HG03196 (cell line): Measurements from ENCODE around the gene NACC2.
"Not testable (repeated sequence)": the region's sequence is repeated elsewhere in the genome, so short reads cannot be mapped to it uniquely, and the experiment has no call there.

Experiments used
- ATAC-seq: cut with Tn5 transposase; IDR thresholded peaks from one replicate; pipeline ENCODE4 v1.9.1; 2021; ENCODE audit not compliant: unreplicated experiment

Gene NACC2

DNA sequence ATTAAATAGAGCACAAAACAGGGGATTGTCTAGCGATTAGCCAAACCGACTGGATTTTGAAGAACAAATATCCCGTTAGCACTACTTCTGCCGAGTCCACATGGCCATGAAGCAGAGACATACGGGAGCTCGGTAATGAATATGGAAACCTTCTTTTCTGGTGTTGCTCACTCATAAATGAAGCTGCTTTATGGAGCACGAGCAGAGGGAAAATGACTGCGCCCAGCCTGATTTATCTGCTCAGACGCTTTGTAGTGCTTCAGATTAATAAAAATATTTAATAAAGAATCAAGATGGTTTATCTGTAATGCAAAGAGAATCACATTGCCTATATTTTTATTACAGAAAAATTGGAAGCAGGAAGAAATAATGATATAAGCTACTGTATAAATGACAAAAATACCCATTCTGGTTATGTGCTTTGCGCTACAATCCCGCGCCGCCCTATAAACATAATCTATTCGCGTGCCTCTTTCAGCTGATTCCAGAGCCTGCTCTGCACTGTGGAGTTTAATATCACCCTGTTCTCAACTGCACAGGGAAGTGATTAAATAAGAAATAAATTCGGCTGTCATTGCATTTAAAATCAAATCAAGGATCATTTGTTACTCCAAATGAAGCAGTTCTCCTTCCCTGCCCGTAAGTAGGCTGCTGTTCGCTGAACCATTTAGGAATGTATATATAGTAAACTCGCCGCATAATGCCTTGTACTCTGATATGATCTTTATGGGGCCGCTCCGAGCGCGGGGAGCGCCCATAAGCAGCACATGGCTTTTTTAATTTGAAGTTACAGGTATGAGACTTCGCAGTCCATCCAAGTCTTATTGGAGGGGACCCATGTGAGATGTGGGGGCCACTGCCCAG, 111.6 kb downstream of the NACC2 start:
- no peak for ATAC-seq

DNA sequence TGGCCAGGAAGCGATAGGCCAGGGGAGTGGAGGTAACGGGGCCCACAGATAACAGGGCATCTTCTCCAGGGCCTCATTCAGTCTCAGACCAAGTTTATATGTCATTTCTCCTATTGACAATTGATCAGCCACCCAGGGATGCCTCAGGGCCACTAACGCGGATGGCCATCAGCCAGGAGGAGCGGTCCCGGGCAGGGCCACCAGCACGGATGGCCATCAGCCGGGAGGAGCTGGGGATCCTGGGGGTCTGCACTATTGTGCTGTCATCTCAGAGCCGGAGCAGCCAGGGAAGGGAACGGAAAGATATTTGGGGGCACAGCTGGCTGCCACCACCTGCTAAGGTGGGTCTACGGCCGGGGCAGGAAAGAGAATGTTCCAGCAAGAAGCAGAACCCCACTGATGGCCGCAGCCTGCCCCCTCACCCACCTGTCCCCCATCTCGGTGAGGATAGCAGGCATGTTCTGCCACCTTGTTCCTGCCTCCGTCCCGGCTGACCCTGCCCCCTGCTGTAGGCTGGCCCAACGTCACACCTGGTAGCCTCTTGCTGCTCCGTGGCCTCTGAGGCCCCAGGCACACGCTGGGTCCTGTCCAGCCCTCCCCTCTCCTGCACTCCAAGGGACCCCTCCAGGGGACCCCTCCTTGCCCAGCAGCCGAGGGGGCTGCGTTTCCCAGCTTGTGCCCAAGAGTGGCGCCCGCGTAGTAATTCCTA, 112.4 kb downstream of the NACC2 start:
- ATAC-seq = no peak

DNA sequence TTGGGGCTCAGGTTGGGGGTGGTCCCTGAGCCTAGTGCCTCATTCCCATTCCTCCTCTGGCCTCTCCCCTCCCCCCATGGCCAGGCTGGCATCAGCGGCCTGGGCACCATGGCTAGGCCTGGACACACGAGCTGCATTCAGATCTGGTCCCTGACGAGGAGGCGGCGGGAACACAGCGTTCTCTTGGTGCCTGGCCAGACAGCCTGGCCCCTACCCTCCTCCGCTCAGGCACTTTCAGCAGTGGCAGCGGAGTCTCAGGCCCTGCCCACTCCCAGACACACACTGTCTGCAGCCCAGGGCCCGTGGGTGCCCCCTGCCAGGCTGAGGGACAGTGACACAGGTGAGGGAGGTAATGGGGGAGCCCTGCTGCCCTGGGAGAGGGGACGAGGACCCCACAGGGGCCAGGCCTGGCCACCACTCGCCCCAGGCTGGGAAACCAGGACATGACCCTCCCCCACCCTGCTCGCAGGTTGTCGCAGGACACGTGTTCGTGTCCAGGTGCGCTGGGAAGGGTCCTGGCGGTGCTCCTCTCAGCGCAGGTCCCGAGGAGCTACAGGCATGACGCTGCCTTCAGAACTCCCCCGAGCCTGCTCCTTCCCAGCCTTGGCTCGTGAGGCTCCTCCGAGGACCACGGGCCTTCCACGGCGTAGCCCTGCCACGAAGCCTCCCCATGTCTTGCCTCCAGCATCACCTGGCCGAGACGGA, 114.0 kb downstream of the NACC2 start:
- ATAC-seq = no peak

DNA sequence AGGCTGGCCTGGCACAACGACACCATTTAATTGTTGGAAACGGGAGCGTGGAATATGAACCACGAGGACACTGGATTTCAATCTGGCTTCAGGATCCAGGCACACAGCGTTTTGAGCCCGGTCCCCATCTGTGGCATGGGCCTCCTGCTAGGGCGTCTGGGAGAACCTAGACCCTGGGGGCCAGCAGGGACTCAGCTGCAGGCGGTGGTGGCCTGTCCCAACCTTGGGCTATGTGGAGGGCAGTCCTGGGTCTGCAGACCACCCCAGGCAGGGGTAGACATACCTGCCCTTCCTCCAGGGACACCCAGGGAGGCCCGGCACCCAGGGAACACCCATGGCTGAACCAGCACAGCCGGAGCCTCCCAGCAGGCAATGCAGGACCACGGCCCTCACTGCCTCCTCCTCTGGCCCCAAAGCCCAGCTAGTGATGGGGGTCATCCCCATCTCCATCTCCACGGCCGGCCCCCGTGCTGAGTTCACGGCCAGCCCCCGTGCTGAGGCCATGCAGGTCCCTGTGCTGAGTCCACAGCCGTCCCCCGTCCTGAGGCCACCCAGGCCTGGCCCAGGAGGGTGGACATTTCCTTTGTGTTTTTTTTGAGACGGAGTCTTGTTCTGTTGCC, 115.4 kb downstream of the NACC2 start:
- ATAC-seq = no peak

DNA sequence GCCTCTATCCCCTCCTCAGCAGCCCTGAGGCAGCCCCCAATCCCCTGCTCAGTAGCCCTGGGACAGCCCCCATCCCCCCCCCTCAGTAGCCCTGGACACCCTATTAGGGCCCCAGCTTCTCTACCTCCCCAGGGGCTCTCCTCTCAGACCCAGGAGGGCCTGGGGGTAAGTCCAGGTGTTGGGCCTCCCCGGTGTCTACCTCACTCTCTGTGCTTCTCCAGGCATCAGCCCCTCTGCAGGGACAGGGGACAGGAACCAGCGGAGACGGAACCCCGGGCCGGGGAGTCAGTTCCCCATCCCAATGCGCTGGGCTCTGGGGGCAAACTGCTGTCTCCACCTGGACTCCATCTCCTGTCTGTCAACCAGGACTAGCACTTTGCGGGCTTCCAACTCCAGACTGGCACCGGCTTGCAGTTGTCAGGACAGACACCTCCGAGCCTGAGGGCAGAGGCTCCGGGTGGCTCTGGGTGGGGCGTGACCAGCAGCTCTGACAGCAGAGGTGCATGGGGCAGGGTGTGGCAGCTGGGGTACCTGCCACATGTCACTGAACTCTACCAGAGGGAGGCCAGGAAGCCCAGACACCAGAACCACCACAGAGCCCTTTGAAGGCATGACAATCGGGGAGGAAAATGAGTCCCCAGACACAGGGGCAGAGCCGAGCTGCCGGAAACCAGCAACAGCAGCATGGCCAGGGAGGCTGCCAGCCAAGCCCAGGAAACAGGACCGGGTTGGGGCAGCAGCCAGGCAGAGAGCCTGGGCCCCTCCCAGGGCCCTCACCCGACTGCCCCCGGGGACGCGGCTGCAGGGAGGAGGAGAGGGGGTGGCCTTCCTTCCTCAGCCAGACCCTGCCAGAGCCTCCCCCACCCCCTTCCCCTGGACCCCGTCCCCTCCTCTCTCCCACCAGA, 116.2 kb downstream of the NACC2 start:
- no peak for ATAC-seq

DNA sequence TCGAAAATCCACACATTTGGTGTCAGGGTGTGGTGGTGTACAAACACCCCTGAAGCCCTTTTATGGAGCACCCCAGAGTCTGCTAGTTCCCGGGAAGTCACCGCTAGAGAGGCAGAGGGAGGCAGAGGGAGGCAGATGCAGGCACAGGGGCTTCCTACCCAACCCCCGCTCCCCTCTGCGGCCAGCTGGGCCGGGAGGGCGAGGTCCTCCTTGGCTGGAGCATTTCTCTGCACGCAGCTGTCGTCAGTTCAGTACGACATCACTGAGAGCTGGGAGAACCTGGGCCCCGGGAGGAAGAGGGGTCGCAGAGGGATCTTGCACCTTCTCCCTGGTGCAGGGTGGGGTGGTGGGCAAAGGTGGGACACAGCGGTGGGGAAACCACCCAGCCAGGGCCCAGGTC, 118.1 kb downstream of the NACC2 start:
- no peak for ATAC-seq

DNA sequence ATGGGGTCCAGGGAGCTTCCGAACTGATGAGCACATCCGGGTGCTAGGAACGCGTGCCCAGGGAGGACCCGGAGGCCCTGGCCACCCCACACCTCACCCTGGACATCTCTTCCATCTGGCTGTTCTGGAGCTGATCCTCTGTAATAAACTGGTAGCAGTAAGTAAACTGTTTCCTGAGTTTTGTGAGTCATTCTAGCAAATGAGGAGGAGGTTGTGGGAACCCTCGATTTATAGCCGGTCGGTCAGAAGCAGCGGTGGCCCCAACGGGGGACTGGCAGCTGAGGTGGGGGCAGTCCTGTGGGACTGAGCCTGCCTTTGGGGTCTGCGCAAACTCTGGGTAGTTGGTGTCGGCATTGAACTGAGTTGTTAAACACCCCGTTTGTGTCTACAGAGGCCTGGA, 118.6 kb downstream of the NACC2 start:
- ATAC-seq = no peak

DNA sequence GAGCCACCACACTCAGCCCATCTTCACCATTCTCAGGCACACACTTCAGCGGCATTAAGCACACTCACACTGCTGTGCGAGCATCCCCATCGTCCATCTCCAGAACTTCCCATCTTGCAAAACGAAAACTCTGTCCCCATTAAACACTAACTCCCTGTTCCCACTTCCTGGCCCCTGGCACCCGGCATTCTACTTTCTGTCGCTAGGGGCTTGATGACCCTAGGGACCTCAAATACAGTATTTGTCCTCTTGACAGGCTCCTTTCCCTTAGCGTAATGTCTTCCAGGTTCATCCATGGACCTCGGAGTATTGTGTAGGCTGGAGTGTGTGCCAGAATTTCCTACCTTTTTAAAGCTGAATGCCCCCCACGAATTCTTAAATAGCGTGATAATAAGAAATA, 119.3 kb downstream of the NACC2 start:
- no peak for ATAC-seq

DNA sequence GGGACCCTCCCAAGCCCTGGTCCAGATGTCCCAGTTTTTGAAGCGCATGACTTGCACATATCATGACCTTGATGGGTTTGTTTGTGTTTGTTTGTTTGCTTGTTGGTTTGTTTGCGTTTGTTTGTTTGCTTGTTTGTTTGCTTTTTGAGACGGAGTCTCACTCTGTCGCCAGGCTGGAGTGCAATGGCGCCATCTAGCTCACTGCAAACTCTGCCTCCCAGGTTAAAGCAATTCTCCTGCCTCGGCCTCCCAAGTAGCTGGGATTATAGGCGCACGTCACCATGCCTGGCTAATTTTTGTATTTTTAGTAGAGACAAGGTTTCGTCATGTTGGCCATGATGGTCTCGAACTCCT, 120.9 kb downstream of the NACC2 start:
- no peak for ATAC-seq

DNA sequence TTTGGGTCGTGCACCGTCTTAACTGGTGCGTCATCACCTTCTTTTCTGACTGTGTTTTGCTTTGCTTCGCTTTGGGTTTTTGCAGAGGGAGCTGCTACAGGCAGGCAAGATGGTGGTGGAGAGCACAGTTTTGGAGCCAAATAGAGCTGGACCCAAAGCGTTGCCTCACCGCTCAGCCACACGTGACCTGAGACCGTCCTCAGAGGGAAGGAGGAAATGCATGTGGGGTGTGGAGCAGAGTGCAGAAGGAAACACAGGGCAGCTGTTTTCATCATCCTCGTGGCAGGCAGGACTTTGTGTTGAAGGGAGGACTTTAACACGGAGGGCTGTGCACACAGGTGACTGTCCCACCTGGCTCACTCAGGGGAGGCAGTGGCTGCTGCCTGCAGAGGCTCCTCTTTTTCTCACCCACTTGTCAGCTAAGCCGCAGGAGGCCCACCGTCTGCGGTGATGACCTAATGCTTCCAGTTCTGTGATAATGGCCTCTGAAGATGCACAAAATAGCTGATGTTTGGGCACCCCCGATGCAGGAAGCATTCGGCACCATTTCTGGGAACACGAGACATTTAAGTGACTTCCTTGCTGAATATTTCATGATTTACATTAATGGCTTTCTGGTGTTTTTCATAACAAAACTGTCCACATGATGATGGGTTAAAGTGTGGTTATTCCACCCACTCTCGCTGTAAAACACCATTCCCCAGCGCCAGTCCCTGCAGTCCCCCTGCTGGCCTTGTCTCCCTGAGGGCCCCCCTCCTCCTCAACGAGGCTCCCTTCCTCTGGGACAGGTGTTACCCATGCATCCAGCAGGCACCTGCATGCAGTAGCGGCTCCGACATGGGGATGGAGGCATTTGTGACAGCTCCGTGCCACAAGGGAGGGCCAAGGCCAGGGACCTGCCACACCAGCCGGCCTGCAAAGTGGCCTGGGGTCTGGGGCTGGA, 121.5 kb downstream of the NACC2 start:
- ATAC-seq = no peak

DNA sequence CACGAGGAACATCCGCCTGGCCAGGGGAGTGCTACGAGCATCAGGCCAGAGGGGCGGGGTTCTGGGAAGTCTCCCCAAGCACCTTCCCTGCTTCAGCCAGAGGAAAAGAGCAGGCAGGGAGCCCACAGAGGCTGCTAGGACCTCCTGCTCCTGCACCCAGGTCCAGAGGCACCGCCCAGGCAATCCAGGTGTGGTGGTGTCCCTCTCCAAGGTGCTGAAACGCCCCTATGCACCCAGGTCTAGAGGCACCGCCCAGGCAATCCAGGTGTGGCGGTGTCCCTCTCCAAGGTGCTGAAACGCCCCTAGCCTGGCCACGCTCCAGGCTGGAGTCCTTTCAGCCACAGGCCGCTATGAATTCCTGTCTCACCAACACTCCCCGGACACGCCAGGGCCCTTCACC, 123.2 kb downstream of the NACC2 start:
- no peak for ATAC-seq

DNA sequence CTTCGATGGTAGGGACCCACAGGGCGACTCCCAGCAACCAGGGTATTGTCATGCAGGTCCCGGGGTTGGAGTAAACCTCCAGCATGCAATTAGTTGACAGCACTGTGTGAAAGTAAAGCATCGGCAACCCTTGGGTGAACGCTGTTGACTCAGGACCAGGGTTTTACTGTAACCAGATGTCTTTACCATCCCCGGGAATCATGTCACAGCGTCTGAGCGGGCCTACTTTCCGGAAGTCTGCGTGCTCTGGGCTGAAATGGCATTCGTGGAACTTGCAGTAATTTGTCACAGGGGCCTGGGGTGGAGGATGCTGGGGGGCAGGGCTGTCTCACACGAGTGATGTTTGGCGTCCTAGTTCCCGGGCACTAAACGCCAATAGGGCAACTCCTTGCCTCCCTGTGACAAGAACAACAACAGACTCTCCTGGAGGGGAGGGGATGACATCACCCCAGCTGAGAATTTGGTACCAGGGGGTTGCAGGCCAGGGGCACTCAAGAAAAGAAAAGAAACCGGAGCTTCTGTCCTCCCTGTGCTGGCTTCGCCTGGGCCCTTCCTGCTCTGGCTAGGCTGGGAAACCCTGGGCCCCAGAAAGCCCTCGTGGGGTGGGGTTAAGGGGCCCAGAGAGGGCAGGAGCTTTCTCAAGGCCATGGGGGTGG, 123.8 kb downstream of the NACC2 start:
- no peak for ATAC-seq

DNA sequence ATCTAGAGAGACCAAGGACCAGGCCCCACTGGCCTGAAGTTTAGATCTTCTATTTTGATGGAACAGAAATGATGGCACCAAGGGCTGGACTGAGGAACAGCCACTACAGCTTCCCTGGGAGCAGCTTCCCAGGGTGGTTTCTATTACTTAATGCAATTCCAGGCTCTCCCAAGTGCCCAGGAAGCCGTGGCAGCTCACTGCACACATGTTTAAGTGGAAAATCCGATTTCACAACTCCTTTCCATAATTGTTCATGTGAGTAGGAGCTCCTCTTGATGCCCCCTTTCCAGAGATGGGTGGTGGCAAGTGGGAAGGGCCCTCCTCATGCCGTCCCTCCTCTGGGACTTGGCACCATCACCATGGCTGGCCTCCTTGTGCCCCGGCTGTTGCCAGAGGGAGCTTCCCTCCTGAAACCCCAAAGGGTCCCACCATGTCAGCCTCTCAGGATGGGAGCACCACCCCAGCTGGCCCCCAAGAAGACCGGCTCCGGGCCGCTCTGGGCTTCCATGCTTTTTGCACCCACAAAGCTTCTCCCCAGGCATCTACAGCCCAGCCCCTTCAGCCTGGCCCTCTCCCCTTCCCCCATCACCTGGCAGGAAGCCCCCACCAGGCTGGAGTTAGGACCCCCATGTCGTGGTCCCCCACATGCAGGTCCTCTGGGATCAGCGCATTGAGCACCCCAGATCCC, 124.8 kb downstream of the NACC2 start:
- ATAC-seq = no peak

DNA sequence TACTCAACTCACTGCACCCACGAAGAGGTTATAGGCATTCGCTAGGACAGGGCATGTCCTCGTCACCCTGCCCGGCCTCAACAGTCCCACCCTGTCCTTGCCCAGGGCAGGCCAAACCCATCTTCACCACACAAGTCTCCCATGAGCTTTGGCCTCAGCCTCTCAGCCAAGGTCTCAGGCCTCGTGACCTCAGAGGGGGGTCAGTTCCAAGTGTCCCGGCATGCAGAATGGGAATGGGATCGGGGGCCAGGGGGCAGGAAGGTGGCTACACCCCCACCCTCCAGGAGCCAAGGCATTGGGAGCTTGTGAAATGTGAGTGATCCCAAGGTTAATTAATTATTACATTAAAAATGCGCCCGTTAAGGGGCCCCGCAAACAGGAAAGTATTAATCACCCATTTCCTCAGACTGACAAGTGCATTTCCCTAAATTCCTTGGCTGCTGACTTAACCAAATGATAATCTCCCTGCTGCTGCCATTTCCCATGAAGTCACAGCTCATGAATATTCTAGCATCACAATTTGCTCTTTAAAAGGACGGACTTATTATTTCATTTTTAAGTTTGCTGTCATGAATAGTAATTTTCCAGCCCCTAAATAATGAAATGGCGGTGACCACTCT, 125.9 kb downstream of the NACC2 start:
- ATAC-seq = no peak

DNA sequence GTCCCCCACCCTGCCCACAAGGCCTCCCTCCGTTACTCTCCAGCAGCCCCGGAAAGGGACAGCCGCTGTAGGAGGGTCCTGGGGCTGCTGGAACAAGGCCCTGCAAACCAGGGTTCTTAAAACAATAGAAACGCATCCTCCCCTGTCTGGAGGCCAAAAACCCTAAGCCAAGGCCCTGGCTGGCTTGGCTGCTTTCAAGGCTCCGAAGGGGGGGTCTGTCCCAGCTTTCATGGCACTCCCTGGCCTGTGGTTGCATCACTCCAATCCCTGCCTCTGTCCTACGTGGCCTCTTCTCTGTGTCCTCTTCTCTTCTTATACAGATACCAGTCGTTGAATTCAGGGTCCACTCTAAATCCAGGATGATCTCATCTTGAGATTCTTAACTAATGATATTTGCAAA, 126.5 kb downstream of the NACC2 start:
- no peak for ATAC-seq

DNA sequence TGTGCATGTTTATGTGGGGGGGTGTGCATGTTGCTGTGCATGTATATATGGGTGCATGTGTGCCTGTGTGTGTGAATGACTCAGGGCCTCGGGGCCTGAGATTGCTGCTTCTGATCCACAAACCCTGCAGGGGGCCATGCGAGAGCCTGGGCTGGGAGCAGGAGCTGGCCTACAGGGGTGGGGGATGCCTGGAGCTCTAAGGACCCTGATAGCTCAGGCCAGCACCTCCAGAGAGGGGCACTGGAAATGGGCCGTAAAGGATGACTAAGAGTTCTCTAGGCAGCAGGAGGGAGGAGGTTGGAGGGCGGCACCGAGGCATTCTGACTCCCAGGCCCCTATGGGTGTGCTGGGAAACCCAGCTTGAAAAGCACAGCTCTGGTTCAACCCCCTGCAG, 127.0 kb downstream of the NACC2 start:
- ATAC-seq = no peak

DNA sequence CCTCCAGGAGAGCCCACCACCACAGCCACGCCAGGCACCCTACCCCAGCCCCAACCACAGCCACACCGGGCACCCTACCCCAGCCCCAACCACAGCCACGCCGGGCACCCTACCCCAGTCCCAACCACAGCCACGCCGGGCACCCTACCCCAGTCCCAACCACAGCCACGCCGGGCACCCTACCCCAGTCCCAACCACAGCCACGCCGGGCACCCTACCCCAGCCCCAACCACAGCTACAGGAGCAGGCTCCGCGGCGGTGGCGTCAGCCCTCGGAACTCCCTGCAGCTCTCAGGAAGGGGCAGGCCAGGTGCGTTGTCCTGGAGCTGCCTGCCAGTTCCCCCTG, 128.2 kb downstream of the NACC2 start:
- not testable (repeated sequence) for ATAC-seq
